ENCODE results near the gene RPS18. TPM values are rescaled to one million over a fixed set of nuclear protein-coding genes. Genes with fewer than 3 reads are reported as not detected.
A peak's percentile ranks its signal among the peaks of the same experiment; 100 is the strongest.

Gene RPS18
- total RNA-seq, 2 donors from 2014 or later: 1,188 to 1,719 TPM

DNA sequence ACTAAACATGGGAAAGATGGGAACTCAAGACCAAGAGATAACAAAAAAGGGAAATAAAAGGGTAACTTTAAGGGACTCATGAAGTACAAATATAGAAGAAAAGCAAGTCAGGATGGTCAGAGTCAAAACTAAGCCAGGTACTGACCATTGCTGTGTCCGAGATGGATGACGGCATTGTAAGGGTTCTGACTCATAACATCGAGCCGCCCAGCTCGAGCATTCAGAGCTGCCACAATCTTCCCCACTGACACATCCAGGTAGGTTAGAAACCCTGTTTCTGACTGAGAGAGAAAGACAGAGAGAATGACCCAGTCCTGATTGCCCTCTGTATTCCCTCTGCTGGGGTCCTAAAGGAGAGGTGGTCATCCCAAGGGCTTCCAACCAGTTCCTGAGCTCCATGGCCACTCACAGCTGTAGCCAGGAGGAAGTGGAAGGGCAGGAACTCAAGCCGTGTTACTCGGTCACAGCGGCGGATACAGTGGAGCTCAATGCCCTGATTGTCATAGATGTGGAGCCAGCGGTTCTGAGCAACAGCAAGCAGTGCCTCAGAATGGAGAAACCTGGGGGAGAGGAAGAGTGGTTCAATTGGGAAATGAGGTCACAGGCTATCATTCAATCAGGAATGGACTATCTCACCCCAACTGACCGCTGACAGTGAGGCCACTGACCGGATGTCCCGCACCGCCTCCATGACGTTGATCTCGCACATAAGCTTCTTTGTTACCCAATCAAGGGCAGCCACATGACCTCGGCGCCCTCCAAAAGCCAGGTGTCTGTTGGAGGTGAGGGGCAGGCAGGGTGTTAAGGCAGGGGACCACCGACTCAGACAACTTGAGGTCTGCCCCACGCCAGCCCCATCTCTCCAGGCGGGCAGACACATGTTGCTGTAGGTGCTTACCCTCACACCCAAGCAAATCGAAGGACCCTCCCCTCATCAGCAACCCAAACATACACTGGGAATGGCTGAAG, 15.4 kb downstream of the RPS18 start:
- Histone ChIP-seq H3K27me3 (no peaks in the 10 kb centered on the region), H3K36me3 (peaks cover 50% of the 10 kb centered on the region), H3K27ac (no peak overlapping the region), H3K4me1 (peaks cover 0 to 24% of the 10 kb centered on the region in 2 donors), H3K4me3 (no peak overlapping the region), H3K9me3 (no peaks in the 10 kb centered on the region)
- TF ChIP-seq CTCF (IDR thresholded peaks at IDR 0.05): no peak
- no peak for DNase-seq (ENCODE audit: low spot score)

- H3K27ac ChIP-seq: peak overlapping the region; percentile 84 to 86
- no peaks in the 10 kb centered on the region for H3K27me3 ChIP-seq
- H3K9me3 ChIP-seq: no peaks in the 10 kb centered on the region
- peaks cover 0 to 24% of the 10 kb centered on the region in 2 donors for H3K4me1 ChIP-seq
- TF ChIP-seq CTCF (IDR thresholded peaks at IDR 0.05): no peak
- DNase-seq (ENCODE audit: low spot score): no peak
- peaks cover 54% of the 10 kb centered on the region for H3K36me3 ChIP-seq
- H3K4me3 ChIP-seq: peak overlapping the region; percentile 70 to 72
Observed at GRCh38 chr6:33288141-33288920, 16.5 kb downstream of the RPS18 start.

- Histone ChIP-seq H3K27me3 (no peaks in the 10 kb centered on the region), H3K36me3 (peaks cover 48% of the 10 kb centered on the region), H3K27ac (peak within 1 kb of the TSS; percentile 84 to 86), H3K4me1 (peaks cover 0 to 24% of the 10 kb centered on the region in 2 donors), H3K9me3 (no peaks in the 10 kb centered on the region), H3K4me3 (peak within 1 kb of the TSS; percentile 70 to 72)
- peak; percentile 89 for DNase-seq (ENCODE audit: low spot score)
- no peak for TF ChIP-seq CTCF (IDR thresholded peaks at IDR 0.05)
Observed at GRCh38 chr6:33288921-33289783, 17.3 kb downstream of the RPS18 start, which contains the start of the genes PFDN6 and WDR46. TSS of gene PFDN6 (plus strand) at chr6:33289601. CDS start at chr6:33289857, 256 bp downstream. TSS of gene WDR46 (minus strand) at chr6:33289239. CDS start at chr6:33289170, 69 bp downstream.

DNA sequence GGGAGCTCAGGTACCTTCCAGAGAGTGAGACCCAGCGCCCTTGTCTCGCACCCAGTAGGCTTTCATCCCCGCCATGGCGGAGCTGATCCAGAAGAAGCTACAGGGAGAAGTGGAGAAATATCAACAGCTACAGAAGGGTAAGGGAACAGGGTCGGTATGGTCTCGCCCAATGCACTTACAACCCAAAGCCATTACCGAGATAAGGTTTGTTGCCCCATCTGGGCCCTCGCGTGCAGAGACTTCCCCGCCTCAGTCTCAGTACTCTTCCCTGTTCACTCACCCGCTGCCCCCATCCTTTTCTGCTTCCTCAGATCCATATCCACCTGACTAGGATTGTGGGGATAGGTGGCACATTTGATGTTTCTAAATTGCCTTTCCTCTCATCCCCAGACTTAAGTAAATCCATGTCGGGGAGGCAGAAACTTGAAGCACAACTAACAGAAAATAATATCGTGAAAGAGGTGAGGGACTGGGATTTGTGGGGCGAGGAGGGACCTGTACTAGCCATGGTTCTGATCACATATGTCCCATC, 18.0 kb downstream of the RPS18 start:
- no peak for TF ChIP-seq CTCF (IDR thresholded peaks at IDR 0.05)
- Histone ChIP-seq H3K36me3 (peaks cover 45% of the 10 kb centered on the region), H3K9me3 (no peaks in the 10 kb centered on the region), H3K4me3 (peak overlapping the region; percentile 70 to 72), H3K4me1 (peaks cover 0 to 24% of the 10 kb centered on the region in 2 donors), H3K27ac (peak overlapping the region; percentile 84 to 86), H3K27me3 (no peaks in the 10 kb centered on the region)
- no peak for DNase-seq (ENCODE audit: low spot score)

DNA sequence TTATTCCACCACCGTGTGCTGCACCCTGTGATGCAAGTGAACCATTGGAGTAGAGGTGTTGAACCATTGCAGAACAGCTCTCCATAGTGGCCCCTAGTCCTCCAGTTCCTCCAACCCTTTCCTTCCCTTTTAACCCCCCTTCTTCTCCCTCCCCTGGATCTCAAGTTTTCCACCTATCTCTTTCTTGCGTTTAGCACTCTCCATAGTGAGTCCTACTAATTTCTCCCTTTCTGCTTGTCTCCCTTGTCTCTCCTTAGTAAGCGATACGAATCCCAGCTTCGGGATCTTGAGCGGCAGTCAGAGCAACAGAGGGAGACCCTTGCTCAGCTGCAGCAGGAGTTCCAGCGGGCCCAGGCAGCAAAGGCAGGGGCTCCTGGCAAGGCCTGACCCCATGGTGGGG, 18.6 kb downstream of the RPS18 start:
- no peak for TF ChIP-seq CTCF (IDR thresholded peaks at IDR 0.05)
- H3K9me3 ChIP-seq: no peaks in the 10 kb centered on the region
- peak overlapping the region in 1 of 2 donors; percentile 70 for H3K4me3 ChIP-seq
- H3K4me1 ChIP-seq: peaks cover 0 to 24% of the 10 kb centered on the region in 2 donors
- H3K27ac ChIP-seq: no peak overlapping the region
- no peak for DNase-seq (ENCODE audit: low spot score)
- no peaks in the 10 kb centered on the region for H3K27me3 ChIP-seq
- H3K36me3 ChIP-seq: peaks cover 46% of the 10 kb centered on the region

Data from right atrium auricular region (tissue), 2 donors.